Esophagus squamous epithelium (tissue), 4 donors: Measurements from ENCODE around the gene SAXO2.

Source experiments
- POLR2A ChIP-seq, 4 donors: fragments of 450-650 bp; IDR thresholded peaks; one replicate each; pipeline ENCODE4 v1.6.1; 2017; ENCODE audit warnings: antibody characterized with exemption in 4 of 4, mild to moderate bottlenecking in 4 of 4, moderate library complexity in 3 of 4
- TF ChIP-seq, protein P1 (sequence below), 6 experiments: fragments of 450-650 bp in 4 of 6; fragments of 200-600 bp in 2 of 6; sonication (generic) in 2 of 6; IDR thresholded peaks; one replicate each; pipeline ENCODE4 v1.5.1; 2016 to 2019; ENCODE audit warnings: antibody characterized with exemption in 6 of 6, mild to moderate bottlenecking in 4 of 6, moderate library complexity in 4 of 6

DNA sequence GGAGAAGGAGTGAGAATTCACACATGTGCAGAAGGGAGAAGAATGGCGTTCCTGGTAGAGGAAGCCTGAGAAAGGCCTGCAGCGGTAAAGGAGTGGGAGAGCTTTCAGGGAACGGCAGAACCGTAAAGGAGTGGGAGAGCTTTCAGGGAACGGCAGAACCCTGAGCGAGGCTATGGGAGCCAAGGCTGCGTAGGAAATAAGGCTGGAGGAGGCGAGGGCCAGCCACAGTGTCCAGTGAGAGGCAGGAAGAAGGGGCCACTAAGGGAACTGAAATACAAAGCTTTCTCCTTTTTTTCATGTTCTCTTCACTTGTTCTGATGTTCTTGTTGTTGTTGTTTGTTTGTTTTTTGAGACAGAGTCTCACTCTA, 45.1 kb downstream of the SAXO2 start:
- TF ChIP-seq, protein P1, sequence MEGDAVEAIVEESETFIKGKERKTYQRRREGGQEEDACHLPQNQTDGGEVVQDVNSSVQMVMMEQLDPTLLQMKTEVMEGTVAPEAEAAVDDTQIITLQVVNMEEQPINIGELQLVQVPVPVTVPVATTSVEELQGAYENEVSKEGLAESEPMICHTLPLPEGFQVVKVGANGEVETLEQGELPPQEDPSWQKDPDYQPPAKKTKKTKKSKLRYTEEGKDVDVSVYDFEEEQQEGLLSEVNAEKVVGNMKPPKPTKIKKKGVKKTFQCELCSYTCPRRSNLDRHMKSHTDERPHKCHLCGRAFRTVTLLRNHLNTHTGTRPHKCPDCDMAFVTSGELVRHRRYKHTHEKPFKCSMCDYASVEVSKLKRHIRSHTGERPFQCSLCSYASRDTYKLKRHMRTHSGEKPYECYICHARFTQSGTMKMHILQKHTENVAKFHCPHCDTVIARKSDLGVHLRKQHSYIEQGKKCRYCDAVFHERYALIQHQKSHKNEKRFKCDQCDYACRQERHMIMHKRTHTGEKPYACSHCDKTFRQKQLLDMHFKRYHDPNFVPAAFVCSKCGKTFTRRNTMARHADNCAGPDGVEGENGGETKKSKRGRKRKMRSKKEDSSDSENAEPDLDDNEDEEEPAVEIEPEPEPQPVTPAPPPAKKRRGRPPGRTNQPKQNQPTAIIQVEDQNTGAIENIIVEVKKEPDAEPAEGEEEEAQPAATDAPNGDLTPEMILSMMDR (IDR thresholded peaks at IDR 0.05), result no peak
- TF ChIP-seq POLR2A (IDR thresholded peaks at IDR 0.05), result no peak
